Gastrocnemius medialis (tissue), 4 donors: ENCODE data around the gene SDHA. TPM values are rescaled to one million over a fixed set of nuclear protein-coding genes. Genes with fewer than 3 reads are reported as not detected.

Experiments
- ATAC-seq, 2 donors: fragments of 150-250 bp; one replicate each; pipeline ENCODE4 v1.9.1; 2016
- DNase-seq, 2 donors: peaks; one replicate each; pipeline ENCODE4 v3.0.0-alpha.2; 2019
- H3K27ac ChIP-seq, 4 donors: fragments of 200-600 bp; sonication (generic); 1 replicate in 1 of 4; 2 replicates in 3 of 4; pipeline ENCODE4 v1.5.1; 2016 to 2018; ENCODE audit warnings: mild to moderate bottlenecking in 2 of 4, moderate library complexity in 1 of 4
- H3K27me3 ChIP-seq, 3 donors: fragments of 200-600 bp; sonication (generic) in 2 of 3; 1 replicate in 1 of 3; 2 replicates in 2 of 3; pipeline versions ENCODE4 v1.5.1 to v1.6.0; 2016 to 2019; ENCODE audit warnings: mild to moderate bottlenecking in 1 of 3, moderate library complexity in 1 of 3
- H3K36me3 ChIP-seq, 2 donors: fragments of 200-600 bp; sonication (generic) in 1 of 2; one replicate each; pipeline ENCODE4 v1.5.1; 2017 to 2018
- H3K4me1 ChIP-seq, 2 donors: fragments of 200-600 bp; sonication (generic) in 1 of 2; one replicate each; pipeline ENCODE4 v1.5.1; 2016 to 2017; ENCODE audit warnings: mild to moderate bottlenecking in 2 of 2
- H3K4me3 ChIP-seq, 4 donors: fragments of 200-600 bp; sonication (generic) in 3 of 4; 1 replicate in 1 of 4; 2 replicates in 3 of 4; pipeline ENCODE4 v1.5.1; 2016 to 2019; ENCODE audit warnings: mild to moderate bottlenecking in 2 of 4
- H3K9me3 ChIP-seq, 3 donors: fragments of 200-600 bp; sonication (generic) in 2 of 3; 1 replicate in 1 of 3; 2 replicates in 2 of 3; pipeline ENCODE4 v1.5.1; 2016 to 2019
- POLR2A ChIP-seq, 2 donors: fragments of 450-650 bp; IDR thresholded peaks; one replicate each; pipeline ENCODE4 v1.6.1; 2017; ENCODE audit warnings: antibody characterized with exemption in 2 of 2, mild to moderate bottlenecking in 2 of 2, moderate library complexity in 2 of 2
- in situ Hi-C, 4 donors: fragments of 200-750 bp; cut with MboI; loops; one replicate each; pipeline versions ENCODE4 v1.15.0 to v1.8.0; 2017; ENCODE audit warnings: low sequenced_read_pairs in 4 of 4
- intact Hi-C: fragments of 100-400 bp; cut with DNase I; formaldehyde crosslinking; loops from one replicate; pipeline ENCODE4 v1.15.1; 2023; ENCODE audit warnings: low total_unique reads
- total RNA-seq, 4 donors: library from RNA; depleted of rRNA; stranded (reverse); fragments of >200 nt; gene quantifications; one replicate each; pipeline versions ENCODE4 v1.1.0 to v1.2.3, GENCODE V29; 2016
- TF ChIP-seq, protein P1 (sequence below), 5 experiments: fragments of 450-650 bp in 3 of 5; fragments of 200-600 bp in 2 of 5; sonication (generic) in 2 of 5; IDR thresholded peaks in 4 of 5; conservative IDR thresholded peaks in 1 of 5; 1 replicate in 4 of 5; 2 replicates in 1 of 5; pipeline ENCODE4 v1.5.1; 2016 to 2019; ENCODE audit warnings: antibody characterized with exemption in 5 of 5, mild to moderate bottlenecking in 3 of 5, moderate library complexity in 3 of 5

The SDHA gene
- total RNA-seq, 4 donors from 2014 or later = 146 to 277 (median 207) TPM

DNA sequence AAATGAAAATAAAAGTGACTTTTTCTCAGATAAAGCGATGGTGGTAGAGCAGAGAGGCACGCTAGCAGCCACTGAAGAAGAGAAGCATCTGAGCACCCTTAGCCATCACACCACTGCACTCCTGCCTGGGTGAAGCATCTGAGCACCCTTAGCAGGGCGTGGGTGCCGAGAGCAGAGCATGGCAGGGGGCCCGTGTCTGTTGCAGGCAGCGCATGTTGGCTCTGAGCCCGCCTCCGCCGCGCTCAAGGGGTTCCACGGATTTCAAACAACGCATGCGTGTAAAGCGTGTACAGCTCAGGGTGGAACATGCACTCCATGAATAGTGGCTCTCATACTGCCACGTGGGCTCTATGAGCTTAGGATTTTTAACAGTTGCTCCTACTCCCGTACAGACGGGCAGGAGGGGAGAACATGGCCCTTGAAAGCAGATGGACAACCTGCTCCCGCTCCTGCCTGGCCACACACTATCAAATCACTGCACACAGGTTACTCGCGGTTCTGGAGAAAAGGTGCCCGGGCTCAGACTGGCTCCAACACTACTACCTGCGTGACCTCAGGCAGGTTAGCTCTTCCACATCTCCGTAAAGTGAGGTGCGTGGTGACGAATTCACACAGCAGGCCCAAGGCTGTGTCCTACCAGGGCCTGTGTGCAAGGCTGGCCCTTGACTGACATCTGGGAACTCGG is 14.7 kb upstream of the SDHA start:
- Histone ChIP-seq H3K27ac (no peak overlapping the region), H3K4me1 (peaks cover 20 to 37% of the 10 kb centered on the region in 2 donors), H3K36me3 (peaks cover 0 to 28% of the 10 kb centered on the region in 2 donors), H3K4me3 (no peak overlapping the region), H3K9me3 (no peaks in the 10 kb centered on the region), H3K27me3 (no peaks in the 10 kb centered on the region)
- in situ Hi-C loops (no loop called here), intact Hi-C loops (no loop called here)
- TF ChIP-seq POLR2A (IDR thresholded peaks at IDR 0.05) = no peak
- TF ChIP-seq, protein P1, sequence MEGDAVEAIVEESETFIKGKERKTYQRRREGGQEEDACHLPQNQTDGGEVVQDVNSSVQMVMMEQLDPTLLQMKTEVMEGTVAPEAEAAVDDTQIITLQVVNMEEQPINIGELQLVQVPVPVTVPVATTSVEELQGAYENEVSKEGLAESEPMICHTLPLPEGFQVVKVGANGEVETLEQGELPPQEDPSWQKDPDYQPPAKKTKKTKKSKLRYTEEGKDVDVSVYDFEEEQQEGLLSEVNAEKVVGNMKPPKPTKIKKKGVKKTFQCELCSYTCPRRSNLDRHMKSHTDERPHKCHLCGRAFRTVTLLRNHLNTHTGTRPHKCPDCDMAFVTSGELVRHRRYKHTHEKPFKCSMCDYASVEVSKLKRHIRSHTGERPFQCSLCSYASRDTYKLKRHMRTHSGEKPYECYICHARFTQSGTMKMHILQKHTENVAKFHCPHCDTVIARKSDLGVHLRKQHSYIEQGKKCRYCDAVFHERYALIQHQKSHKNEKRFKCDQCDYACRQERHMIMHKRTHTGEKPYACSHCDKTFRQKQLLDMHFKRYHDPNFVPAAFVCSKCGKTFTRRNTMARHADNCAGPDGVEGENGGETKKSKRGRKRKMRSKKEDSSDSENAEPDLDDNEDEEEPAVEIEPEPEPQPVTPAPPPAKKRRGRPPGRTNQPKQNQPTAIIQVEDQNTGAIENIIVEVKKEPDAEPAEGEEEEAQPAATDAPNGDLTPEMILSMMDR (IDR thresholded peaks at IDR 0.05 in 4 of 5, conservative IDR thresholded peaks at IDR 0.05 in 1 of 5) = no peak
- no peak for ATAC-seq
- DNase-seq = no peak

DNA sequence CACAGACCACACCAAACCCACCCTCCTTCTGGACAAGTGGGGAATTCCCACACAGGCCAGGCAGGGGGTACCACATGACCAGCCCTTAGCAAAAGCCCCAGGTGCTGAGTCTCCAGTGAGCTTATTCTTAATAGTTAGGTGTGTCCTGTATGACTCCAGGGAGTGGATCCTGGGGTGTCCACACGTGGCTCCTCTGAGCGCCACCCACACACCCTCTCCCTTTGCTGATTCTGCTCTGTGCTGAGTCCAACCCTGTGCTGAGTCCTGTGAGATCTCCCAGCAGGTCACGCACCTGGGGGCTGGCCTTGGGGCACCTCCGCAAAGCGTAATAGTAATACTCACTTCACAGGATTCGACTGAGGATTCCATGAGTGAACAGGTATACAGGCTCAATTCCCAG is 14.1 kb upstream of the SDHA start:
- no peaks in the 10 kb centered on the region for H3K27me3 ChIP-seq
- peaks cover 0 to 28% of the 10 kb centered on the region in 2 donors for H3K36me3 ChIP-seq
- no peak overlapping the region for H3K4me3 ChIP-seq
- no peaks in the 10 kb centered on the region for H3K9me3 ChIP-seq
- TF ChIP-seq, protein P1 (IDR thresholded peaks at IDR 0.05 in 4 of 5, conservative IDR thresholded peaks at IDR 0.05 in 1 of 5) = no peak
- TF ChIP-seq POLR2A (IDR thresholded peaks at IDR 0.05) = no peak
- ATAC-seq (no peak), DNase-seq (no peak)
- in situ Hi-C loops = no loop called here
- H3K4me1 ChIP-seq = peaks cover 25 to 39% of the 10 kb centered on the region in 2 donors
- intact Hi-C loops = no loop called here
- no peak overlapping the region for H3K27ac ChIP-seq

DNA sequence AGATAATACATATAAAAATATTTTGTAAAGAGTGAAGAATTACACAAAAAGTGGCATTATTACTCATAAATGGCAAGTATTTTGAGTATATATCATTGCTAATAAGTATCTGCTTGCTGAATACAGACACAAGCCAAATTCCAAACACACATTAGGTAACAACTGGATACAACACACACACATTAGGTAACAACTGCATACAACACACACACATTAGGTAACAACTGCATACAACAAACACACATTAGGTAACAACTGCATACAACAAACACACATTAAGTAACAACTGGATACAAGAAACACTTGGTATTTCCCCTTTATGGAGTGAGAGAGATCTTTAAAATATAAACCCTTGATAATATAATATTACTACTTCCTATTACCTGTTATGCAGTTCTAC is 13.7 kb upstream of the SDHA start:
- intact Hi-C loops = no loop called here
- H3K9me3 ChIP-seq = no peaks in the 10 kb centered on the region
- DNase-seq = no peak
- TF ChIP-seq, protein P1 (IDR thresholded peaks at IDR 0.05 in 4 of 5, conservative IDR thresholded peaks at IDR 0.05 in 1 of 5) = no peak
- no peak for TF ChIP-seq POLR2A (IDR thresholded peaks at IDR 0.05)
- no peak for ATAC-seq
- peaks cover 25 to 39% of the 10 kb centered on the region in 2 donors for H3K4me1 ChIP-seq
- in situ Hi-C loops = no loop called here
- H3K36me3 ChIP-seq = peaks cover 0 to 28% of the 10 kb centered on the region in 2 donors
- no peak overlapping the region for H3K4me3 ChIP-seq
- H3K27me3 ChIP-seq = no peaks in the 10 kb centered on the region
- H3K27ac ChIP-seq = no peak overlapping the region

DNA sequence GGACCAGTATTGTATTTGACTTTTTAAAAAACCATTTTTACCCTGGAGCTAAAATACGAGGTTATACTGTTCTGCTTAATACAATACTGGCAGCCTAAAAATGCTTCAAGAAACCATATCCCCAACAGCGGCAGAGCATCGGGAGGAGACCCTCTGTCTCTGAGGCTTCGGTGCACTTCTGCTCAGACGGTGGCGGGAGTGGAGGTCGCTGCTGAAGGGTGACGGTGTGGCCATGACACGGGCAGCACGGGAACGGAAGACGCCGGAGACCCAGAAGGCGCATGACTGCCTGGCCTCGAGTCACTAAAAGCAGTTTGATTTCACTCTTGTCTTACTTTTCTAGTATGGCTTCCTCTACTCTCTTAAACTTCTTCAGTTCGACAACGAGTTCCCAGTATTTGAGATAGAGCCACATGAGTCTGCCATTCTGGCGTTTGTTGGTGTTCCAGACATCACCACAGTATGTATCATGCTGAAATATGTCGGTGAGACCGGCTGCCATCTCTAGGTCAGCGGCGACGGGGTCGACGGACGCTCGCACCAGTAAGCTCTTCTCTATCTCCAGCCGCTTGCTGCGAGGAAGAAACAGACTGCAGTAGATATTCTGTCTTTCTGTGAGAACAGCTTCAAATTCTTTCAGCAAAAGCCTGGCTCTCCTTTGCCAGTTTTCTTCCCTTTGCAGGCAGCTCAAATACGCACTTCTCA is 13.0 kb upstream of the SDHA start:
- DNase-seq = no peak

More for the DNA sequence above, 13.0 kb upstream of the SDHA start:
- no peaks in the 10 kb centered on the region for H3K27me3 ChIP-seq
- H3K4me3 ChIP-seq = no peak overlapping the region
- H3K36me3 ChIP-seq = peaks cover 0 to 28% of the 10 kb centered on the region in 2 donors
- intact Hi-C loops (no loop called here), in situ Hi-C loops (no loop called here)
- H3K4me1 ChIP-seq = peaks cover 25 to 39% of the 10 kb centered on the region in 2 donors
- ATAC-seq = no peak
- peak overlapping the region; percentile 57 to 74 (median 72) for H3K27ac ChIP-seq
- TF ChIP-seq, protein P1 (IDR thresholded peaks at IDR 0.05 in 4 of 5, conservative IDR thresholded peaks at IDR 0.05 in 1 of 5) = no peak
- TF ChIP-seq POLR2A (IDR thresholded peaks at IDR 0.05) = no peak
- no peaks in the 10 kb centered on the region for H3K9me3 ChIP-seq
